ENCODE measurements around the gene ATAD3A.

ATAD3A gene

DNA sequence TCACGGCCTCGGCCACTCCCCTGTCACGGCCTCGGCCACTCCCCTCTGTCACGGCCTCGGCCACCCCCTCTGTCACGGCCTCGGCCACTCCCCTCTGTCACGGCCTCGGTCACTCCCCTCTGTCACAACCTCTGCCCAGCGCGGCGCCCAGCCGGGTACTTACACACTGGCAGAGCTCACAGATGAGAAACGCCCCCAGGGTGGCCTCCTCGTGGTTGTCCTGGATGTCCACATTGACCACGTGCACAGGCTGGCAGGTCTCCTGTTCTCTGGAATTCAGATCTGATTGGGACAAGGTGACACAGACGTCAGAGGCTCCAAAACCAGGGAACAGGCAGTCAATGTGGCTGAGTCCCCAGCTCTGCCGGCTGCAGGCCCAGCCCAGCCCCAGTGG is 31.7 kb downstream of the ATAD3A start:
- TF ChIP-seq, protein P1, sequence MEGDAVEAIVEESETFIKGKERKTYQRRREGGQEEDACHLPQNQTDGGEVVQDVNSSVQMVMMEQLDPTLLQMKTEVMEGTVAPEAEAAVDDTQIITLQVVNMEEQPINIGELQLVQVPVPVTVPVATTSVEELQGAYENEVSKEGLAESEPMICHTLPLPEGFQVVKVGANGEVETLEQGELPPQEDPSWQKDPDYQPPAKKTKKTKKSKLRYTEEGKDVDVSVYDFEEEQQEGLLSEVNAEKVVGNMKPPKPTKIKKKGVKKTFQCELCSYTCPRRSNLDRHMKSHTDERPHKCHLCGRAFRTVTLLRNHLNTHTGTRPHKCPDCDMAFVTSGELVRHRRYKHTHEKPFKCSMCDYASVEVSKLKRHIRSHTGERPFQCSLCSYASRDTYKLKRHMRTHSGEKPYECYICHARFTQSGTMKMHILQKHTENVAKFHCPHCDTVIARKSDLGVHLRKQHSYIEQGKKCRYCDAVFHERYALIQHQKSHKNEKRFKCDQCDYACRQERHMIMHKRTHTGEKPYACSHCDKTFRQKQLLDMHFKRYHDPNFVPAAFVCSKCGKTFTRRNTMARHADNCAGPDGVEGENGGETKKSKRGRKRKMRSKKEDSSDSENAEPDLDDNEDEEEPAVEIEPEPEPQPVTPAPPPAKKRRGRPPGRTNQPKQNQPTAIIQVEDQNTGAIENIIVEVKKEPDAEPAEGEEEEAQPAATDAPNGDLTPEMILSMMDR (conservative IDR thresholded peaks at IDR 0.05; ENCODE audit: control insufficient read depth, insufficient read depth, low read depth, low read length) = no peak

DNA sequence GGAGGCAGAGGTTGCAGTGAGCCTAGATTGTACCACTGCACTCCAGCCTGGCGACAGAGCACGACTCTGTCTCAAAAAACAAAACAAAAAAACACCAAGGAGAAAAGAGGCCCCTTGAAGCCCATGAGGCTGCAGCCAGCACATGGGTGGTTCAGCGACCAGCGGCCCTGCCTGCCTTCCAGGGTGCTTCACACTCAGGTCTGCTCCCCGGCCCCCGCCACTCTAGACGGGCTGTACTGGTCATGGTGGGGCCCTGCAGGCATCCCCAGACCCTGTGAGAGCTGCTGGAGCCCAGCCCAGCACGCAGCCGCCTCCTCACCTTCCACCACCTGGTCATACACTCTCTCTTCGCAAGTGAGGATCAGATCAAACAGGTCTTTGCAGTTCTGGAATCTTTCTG is 32.6 kb downstream of the ATAD3A start:
- TF ChIP-seq, protein P1 (conservative IDR thresholded peaks at IDR 0.05; ENCODE audit: control insufficient read depth, insufficient read depth, low read depth, low read length) = no peak
- H3K4me3 ChIP-seq (ENCODE audit: control insufficient read depth, low read depth, low read length) = no peak overlapping the region
- DNase-seq (ENCODE audit: low read depth) = no peak

More for the DNA sequence above, 31.7 kb downstream of the ATAD3A start:
- no peak overlapping the region for H3K4me3 ChIP-seq (ENCODE audit: control insufficient read depth, low read depth, low read length)
- DNase-seq (ENCODE audit: low read depth) = no peak

DNA sequence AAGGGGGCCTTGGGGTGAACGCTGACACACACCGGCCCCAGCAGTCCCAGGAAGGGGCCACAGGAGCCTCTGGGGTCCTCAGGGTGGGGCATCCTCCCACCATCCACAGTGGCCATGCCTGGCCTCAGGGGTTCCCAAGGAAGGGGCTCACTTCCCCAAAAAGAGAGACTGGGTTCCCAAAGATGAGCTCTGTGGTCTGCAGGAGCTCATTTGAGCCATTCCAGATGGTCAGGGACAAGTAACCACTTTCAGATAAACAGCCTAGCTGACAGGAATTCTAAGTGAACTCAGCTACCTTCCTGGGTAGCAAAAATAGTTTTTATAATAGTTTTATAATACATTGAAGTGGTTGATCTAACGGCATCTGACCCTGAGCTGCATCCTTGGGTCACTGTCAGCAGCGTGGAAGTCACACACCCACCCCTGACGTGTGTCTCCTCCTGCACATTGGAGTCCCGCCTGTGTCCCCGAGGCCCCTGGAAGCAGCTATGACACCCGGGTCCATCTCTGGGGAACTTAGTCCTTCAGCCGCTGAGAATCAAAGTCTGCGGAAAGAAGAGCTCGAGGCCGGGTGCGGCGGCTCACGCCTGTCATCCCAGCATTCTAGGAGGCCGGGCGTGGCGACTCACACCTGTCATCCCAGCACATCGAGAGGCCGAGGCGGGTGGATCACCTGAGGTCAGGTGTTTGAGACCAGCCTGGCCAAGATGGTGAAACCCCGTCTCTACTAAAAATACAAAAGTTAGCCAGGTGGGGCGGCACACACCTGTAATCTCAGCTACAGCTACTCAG is 34.2 kb downstream of the ATAD3A start:
- H3K4me3 ChIP-seq (ENCODE audit: control insufficient read depth, low read depth, low read length) = no peak overlapping the region
- TF ChIP-seq, protein P1 (conservative IDR thresholded peaks at IDR 0.05; ENCODE audit: control insufficient read depth, insufficient read depth, low read depth, low read length) = no peak
- DNase-seq (ENCODE audit: low read depth) = no peak

DNA sequence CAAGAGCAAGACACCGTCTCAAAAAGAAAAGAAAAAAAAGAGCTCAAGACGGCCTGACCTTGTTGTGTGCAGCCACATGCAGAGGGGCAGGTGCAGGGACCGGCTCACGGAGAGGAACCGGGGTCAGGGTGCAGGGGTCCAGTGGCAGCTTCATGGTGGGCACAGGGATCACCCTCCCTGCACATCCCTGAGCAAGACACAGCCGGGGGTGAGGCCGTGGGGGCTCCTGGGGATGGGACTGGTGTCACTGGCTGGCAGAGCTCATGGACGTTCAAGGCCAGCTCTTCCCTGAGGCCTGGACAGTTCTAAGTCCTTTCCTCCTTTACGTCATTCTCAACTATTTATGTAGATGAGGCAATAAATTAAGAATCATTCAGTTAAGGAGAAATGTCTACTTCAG is 35.0 kb downstream of the ATAD3A start:
- DNase-seq (ENCODE audit: low read depth) = no peak
- TF ChIP-seq, protein P1 (conservative IDR thresholded peaks at IDR 0.05; ENCODE audit: control insufficient read depth, insufficient read depth, low read depth, low read length) = no peak
- H3K4me3 ChIP-seq (ENCODE audit: control insufficient read depth, low read depth, low read length) = no peak overlapping the region

DNA sequence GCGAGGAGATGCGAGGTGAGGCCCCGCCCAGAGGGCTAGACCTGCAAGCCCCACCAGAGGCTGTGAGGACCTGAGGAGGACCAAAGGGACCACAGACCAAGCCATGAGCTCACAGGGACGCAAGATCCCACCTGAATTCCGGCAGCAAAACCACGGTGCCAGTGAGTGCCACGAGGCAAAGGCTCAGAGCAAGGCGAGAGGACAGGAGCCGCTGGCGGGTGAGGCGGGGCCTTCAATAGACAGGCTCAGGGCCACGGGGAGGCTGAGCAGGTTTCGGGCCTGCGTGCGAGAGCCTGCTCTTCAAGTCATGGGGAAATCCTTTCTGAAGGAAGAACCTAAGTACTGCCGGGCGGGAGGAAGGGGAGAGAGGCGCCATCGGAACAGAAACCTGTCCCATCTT is 35.5 kb downstream of the ATAD3A start:
- no peak for DNase-seq (ENCODE audit: low read depth)
- TF ChIP-seq, protein P1 (conservative IDR thresholded peaks at IDR 0.05; ENCODE audit: control insufficient read depth, insufficient read depth, low read depth, low read length) = no peak
- H3K4me3 ChIP-seq (ENCODE audit: control insufficient read depth, low read depth, low read length) = no peak overlapping the region

DNA sequence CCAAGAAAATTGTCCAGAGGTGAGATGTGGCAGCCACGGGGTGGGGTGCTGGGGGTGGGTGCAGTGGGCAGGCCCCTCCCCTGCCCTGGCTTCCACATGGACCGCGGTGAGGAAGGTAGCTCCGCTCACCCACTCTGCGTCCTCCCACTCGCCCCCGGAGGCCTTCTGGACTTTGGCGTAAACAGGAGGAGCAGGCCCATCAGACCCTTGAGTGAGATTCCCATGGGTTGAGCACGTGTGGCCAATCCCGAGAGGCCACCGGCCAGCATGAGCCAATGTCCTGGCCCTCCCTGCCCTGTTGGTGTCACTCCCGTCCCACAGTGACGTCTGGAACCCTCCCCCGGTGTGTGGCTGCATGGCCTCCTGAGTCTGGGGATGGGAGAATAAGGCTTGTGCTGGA is 36.6 kb downstream of the ATAD3A start:
- DNase-seq (ENCODE audit: low read depth) = no peak
- no peak overlapping the region for H3K4me3 ChIP-seq (ENCODE audit: control insufficient read depth, low read depth, low read length)
- TF ChIP-seq, protein P1 (conservative IDR thresholded peaks at IDR 0.05; ENCODE audit: control insufficient read depth, insufficient read depth, low read depth, low read length) = no peak

Data from fibroblast of mammary gland (primary cell).